Smooth muscle cell (in vitro differentiated cells): ENCODE data around the gene CRHR1. TPM values are rescaled to one million over a fixed set of nuclear protein-coding genes. Genes with fewer than 3 reads are reported as not detected.

Experiments used
- DNase-seq: peaks from one replicate; lab custom pipeline; 2025; ENCODE audit not compliant: unreplicated experiment; lab: John Stamatoyannopoulos, UW
- H2AFZ ChIP-seq: fragments of 200-600 bp; sonication (generic); 2 replicates; pipeline ENCODE4 v1.6.0; 2016; ENCODE audit warnings: antibody characterized with exemption, low read depth, mild to moderate bottlenecking
- H3F3A ChIP-seq: fragments of 200-600 bp; sonication (generic); 2 replicates; pipeline ENCODE4 v1.6.0; 2017; ENCODE audit warnings: antibody characterized with exemption, low read depth
- H3K27ac ChIP-seq: fragments of 200-600 bp; sonication (generic); 2 replicates; pipeline ENCODE4 v1.5.1; 2016; ENCODE audit warnings: low read depth, mild to moderate bottlenecking
- H3K27me3 ChIP-seq: fragments of 200-600 bp; sonication (generic); 2 replicates; pipeline ENCODE4 v1.6.1; 2016; ENCODE audit warnings: low read depth, mild to moderate bottlenecking
- H3K36me3 ChIP-seq: fragments of 200-600 bp; sonication (generic); 2 replicates; pipeline ENCODE4 v1.5.1; 2016; ENCODE audit warnings: low read depth
- H3K4me1 ChIP-seq: fragments of 200-600 bp; sonication (generic); 2 replicates; pipeline ENCODE4 v1.5.1; 2016; ENCODE audit warnings: low read depth
- H3K4me2 ChIP-seq: fragments of 200-600 bp; sonication (generic); 2 replicates; pipeline ENCODE4 v1.6.0; 2016; ENCODE audit warnings: mild to moderate bottlenecking
- H3K4me3 ChIP-seq: fragments of 200-600 bp; sonication (generic); 2 replicates; pipeline ENCODE4 v1.5.1; 2016; ENCODE audit warnings: mild to moderate bottlenecking
- H3K79me2 ChIP-seq: fragments of 200-600 bp; sonication (generic); 2 replicates; pipeline ENCODE4 v1.6.0; 2016; ENCODE audit warnings: low read depth, mild to moderate bottlenecking
- H3K9ac ChIP-seq: fragments of 200-600 bp; sonication (generic); 2 replicates; pipeline ENCODE4 v1.6.0; 2016; ENCODE audit warnings: low read depth
- H3K9me3 ChIP-seq: fragments of 200-600 bp; sonication (generic); replicated peaks from 2 replicates; pipeline ENCODE4 v1.5.1; 2016; ENCODE audit warnings: low read depth
- H4K20me1 ChIP-seq: fragments of 200-600 bp; sonication (generic); 2 replicates; pipeline ENCODE4 v1.6.0; 2016; ENCODE audit warnings: low read depth
- WGBS: methylation state at CpG from one replicate; pipeline ENCODE4 v1.1.7; 2016; ENCODE audit warnings: low lambda C conversion rate; 5-methylcytosine and 5-hydroxymethylcytosine counted together
- polyA plus RNA-seq: library from polyadenylated mRNA; unstranded; fragments of >200 nt; fragmentation: Nextera tagmentation; extraction: Ambion mirVana; gene quantifications from 2 replicates; pipeline ENCODE4 v1.2.1, GENCODE V29; 2016
- total RNA-seq: library from RNA; depleted of rRNA; stranded (reverse); fragments of >200 nt; gene quantifications from 2 replicates; pipeline ENCODE4 v1.2.3, GENCODE V29; 2014
- TF ChIP-seq, protein P1 (sequence below): fragments of 200-600 bp; sonication (generic); IDR thresholded peaks from 2 replicates; pipeline ENCODE4 v1.5.1; 2017; ENCODE audit warnings: borderline replicate concordance, mild to moderate bottlenecking, antibody characterized with exemption; ENCODE audit not compliant: insufficient read depth, poor library complexity, severe bottlenecking

CRHR1 gene
- total and polyA plus RNA-seq, 2 experiments from 2014 or later, result 0.09 TPM; not detected in 1

DNA sequence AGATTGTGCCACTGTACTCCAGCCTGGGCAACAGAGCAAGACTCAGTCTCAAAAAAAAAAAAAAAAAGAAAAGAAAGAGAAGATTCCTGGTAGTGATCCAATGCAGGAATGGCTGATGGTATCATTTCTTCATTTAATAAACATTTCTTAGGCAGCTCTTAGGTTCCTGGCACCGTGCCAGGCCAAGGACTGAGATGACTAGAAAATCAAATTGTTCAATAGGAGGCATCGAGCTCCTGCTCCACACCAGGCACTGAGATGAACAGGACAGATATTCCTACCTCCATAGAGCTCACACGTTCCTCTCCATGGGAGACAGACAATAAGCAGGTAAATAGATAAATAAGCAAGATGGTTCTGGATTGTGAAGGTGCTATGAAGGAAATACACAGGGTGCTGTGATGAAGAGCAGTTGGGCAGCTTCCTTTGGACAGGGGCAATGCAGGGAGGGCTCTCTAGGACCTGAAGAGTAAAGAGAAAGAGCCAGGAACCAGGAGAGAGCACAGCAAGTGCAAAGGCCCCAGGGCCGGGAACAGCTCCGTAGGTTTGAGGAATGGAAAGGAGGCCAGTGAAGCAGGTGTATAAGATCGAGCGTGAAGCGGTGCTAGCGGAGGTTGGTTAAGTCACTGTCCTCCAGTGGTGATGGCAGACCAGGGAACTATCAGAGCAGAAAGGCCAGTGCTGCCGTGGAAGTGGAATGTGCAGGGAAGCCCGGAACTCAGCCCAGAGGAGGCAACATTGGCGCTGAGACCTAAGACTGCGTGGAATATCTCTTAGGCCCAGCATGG lies 26.5 kb upstream of the CRHR1 start:
- WGBS, result 91% methylated on average over 13 of the region's 13 CpGs
- DNase-seq, result no peak
- no peak overlapping the region for H2AFZ ChIP-seq

GRCh38 chr17:45758544-45758943 lies 25.6 kb upstream of the CRHR1 start:
- Histone ChIP-seq H3K4me3 (no peak overlapping the region), H3K27ac (no peak overlapping the region), H3K27me3 (peaks cover 46% of the 10 kb centered on the region), H2AFZ (no peak overlapping the region), H3K9me3 (no peaks in the 10 kb centered on the region), H3K4me1 (no peaks in the 10 kb centered on the region), H3K79me2 (no peaks in the 10 kb centered on the region), H4K20me1 (no peaks in the 10 kb centered on the region), H3K4me2 (no peak overlapping the region), H3F3A (no peaks in the 10 kb centered on the region), H3K9ac (no peak overlapping the region), H3K36me3 (no peaks in the 10 kb centered on the region)
- no peak for DNase-seq
- 71% methylated on average over 1 of the region's 1 CpG for WGBS
- TF ChIP-seq, protein P1, sequence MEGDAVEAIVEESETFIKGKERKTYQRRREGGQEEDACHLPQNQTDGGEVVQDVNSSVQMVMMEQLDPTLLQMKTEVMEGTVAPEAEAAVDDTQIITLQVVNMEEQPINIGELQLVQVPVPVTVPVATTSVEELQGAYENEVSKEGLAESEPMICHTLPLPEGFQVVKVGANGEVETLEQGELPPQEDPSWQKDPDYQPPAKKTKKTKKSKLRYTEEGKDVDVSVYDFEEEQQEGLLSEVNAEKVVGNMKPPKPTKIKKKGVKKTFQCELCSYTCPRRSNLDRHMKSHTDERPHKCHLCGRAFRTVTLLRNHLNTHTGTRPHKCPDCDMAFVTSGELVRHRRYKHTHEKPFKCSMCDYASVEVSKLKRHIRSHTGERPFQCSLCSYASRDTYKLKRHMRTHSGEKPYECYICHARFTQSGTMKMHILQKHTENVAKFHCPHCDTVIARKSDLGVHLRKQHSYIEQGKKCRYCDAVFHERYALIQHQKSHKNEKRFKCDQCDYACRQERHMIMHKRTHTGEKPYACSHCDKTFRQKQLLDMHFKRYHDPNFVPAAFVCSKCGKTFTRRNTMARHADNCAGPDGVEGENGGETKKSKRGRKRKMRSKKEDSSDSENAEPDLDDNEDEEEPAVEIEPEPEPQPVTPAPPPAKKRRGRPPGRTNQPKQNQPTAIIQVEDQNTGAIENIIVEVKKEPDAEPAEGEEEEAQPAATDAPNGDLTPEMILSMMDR, result no peak

More for the DNA sequence above, 26.5 kb upstream of the CRHR1 start:
- Histone ChIP-seq H3K9ac (no peak overlapping the region), H4K20me1 (no peaks in the 10 kb centered on the region), H3K27ac (no peak overlapping the region), H3K79me2 (no peaks in the 10 kb centered on the region), H3K4me2 (no peak overlapping the region), H3K4me3 (no peak overlapping the region), H3K27me3 (peaks cover 43% of the 10 kb centered on the region), H3F3A (no peaks in the 10 kb centered on the region), H3K9me3 (no peaks in the 10 kb centered on the region), H3K36me3 (no peaks in the 10 kb centered on the region), H3K4me1 (no peaks in the 10 kb centered on the region)
- TF ChIP-seq, protein P1, result no peak

DNA sequence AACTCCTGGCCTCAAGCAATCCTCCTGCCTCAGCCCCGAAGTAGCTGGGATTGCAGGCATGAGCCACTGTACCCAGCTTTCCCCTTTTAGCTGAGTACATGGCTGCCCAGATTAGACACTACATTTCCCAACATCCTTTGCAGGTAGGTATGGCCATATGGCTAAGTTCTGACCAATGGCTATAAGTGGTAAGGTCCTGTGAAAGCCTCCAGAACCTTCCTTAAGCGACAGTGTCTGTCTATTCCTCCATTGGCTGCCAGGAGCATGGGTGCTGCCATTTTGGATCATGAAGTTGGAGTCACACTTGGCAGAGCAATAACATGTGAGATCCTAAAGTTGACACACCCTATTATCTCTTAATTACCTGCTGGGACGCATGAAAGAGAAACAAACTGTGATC lies 24.4 kb upstream of the CRHR1 start:
- 88% methylated on average over 3 of the region's 3 CpGs for WGBS

More for the DNA sequence above, 24.4 kb upstream of the CRHR1 start:
- H3K36me3 ChIP-seq, result no peaks in the 10 kb centered on the region
- no peaks in the 10 kb centered on the region for H3K79me2 ChIP-seq
- DNase-seq, result no peak
- peaks cover 54% of the 10 kb centered on the region for H3K27me3 ChIP-seq
- H3K9me3 ChIP-seq, result no peaks in the 10 kb centered on the region
- H3K27ac ChIP-seq, result no peak overlapping the region
- H3K4me3 ChIP-seq, result no peak overlapping the region
- H3K4me1 ChIP-seq, result no peaks in the 10 kb centered on the region
- no peaks in the 10 kb centered on the region for H3F3A ChIP-seq
- H3K9ac ChIP-seq, result no peak overlapping the region
- no peak overlapping the region for H3K4me2 ChIP-seq
- H4K20me1 ChIP-seq, result no peaks in the 10 kb centered on the region
- no peak overlapping the region for H2AFZ ChIP-seq
- TF ChIP-seq, protein P1, result no peak
